Skeletal muscle cell (primary cell): ENCODE data around the gene COL4A1.

Experiments
- DNase-seq: peaks from one replicate; pipeline ENCODE4 v3.0.0-alpha.2; 2010; ENCODE audit warnings: low read depth
- H3K4me3 ChIP-seq: 2 replicates; pipeline ENCODE4 v1.5.1; 2011; ENCODE audit warnings: low read depth, mild to moderate bottlenecking, control low read depth, low read length, moderate library complexity

Gene COL4A1

DNA sequence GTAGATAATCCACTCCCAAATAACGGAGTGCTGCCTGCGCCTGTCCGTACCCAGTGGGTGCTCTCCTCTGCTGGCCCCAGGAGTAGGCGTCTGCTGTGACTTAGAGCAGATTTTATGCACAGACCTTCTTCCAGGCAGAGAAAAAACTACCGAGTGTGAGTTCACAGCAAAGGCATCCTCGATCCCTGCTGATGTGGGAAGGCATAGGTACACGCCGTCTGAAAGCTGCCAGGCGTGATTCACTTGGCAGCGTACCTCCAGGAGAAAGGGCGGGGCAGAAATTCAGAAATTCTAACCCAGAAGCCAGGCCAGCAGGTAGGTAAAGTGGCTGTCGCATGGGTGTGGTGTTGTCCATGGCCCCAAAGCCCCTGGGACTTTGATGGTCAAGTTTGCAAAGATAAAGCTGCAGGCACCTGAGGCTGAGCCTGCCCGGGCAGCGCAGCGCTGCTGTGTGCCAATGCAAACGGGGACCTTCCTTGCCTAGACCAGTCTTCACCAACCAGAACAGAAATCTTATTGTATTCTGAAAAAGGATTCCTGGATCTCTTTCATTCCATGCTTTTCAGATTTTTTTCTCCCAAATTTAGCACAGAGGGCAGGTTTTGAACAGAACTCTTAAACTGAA is 36.4 kb upstream of the COL4A1 start:
- no peak overlapping the region for H3K4me3 ChIP-seq

GRCh38 chr13:110342474-110342873 is 35.5 kb upstream of the COL4A1 start:
- no peak for DNase-seq
- no peak overlapping the region for H3K4me3 ChIP-seq

More for the DNA sequence above, 36.4 kb upstream of the COL4A1 start:
- no peak for DNase-seq

- H3K4me3 ChIP-seq = no peak overlapping the region
Observed at GRCh38 chr13:110341445-110342244, 34.7 kb upstream of the COL4A1 start.

DNA sequence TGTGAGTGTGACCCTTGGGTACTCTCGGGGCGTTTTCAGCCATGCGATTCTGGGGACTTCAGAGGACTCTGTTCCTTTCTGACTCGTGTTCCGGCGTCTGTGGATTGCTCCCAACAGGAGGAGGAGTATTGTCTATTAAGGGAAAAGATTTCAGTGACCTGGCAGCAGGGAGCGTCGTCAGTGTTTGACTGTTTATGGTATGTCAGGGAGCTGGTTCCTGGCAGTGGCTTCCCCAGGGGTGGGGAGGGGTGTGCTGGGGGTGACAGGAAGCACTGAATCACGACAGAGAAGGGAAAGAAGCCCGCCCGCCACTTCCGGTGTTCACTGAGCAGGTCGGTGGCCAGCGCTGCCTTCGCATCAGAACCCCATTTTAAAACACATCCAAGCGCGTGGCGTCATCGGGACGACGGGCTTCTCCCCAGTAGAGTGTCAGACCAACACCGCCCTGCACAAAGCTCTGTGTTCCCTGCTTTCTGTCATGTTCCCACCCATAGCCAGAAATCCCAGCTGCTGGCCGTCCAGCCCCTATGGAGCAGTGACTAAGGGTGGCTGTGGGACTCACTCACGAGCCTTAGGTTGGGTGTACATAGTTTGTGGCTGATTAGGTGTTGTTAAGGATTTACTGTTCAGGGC is 34.0 kb upstream of the COL4A1 start:
- DNase-seq = peak; percentile 44
- H3K4me3 ChIP-seq = no peak overlapping the region

More at GRCh38 chr13:110341445-110342244, 34.7 kb upstream of the COL4A1 start:
- no peak for DNase-seq

- no peak overlapping the region for H3K4me3 ChIP-seq
- no peak for DNase-seq
Observed at GRCh38 chr13:110339975-110340550, 33.1 kb upstream of the COL4A1 start.

DNA sequence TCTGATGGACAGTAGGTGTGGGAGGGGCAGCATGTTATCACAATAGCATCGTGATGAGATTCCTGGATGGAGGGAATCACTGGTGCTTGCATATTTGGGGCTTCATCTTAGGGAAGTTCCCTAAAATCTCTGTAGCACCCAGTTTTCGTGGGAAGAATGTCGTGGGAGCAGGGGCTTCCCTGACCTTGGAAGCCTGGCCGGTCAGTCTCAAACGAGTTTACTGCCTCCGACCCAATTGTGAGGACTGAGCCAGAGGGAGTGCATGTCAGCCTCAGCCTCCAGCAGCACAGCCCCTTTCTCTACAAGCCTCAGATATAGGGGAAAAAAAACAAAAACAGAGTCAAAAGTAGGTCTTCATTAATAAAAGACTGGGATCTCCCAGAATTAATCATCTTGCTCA is 32.3 kb upstream of the COL4A1 start:
- no peak overlapping the region for H3K4me3 ChIP-seq
- no peak for DNase-seq

- peak; percentile 50 for DNase-seq
Observed at GRCh38 chr13:110338441-110339101, 31.6 kb upstream of the COL4A1 start.

DNA sequence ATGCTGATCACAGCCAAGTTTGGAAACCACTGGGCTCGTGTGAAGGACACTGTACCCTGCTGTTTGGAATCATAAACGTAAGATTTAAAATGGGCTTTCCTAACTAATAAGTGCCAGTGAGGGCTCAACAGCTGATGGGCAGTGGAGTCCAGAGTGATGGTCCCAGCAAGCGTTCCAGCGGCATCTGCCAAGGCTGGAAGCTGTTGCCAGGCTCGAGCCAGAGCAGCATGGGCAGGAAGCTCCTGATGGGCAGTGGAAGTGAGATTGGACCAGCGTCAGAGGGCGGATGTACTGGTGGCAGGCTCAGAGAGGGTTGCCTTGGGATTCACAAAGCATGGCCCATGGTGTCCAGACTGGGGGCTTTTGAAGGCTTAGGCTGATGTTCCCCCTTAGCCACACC is 30.3 kb upstream of the COL4A1 start:
- DNase-seq = no peak
- no peak overlapping the region for H3K4me3 ChIP-seq

More at GRCh38 chr13:110338441-110339101, 31.6 kb upstream of the COL4A1 start:
- no peak overlapping the region for H3K4me3 ChIP-seq

DNA sequence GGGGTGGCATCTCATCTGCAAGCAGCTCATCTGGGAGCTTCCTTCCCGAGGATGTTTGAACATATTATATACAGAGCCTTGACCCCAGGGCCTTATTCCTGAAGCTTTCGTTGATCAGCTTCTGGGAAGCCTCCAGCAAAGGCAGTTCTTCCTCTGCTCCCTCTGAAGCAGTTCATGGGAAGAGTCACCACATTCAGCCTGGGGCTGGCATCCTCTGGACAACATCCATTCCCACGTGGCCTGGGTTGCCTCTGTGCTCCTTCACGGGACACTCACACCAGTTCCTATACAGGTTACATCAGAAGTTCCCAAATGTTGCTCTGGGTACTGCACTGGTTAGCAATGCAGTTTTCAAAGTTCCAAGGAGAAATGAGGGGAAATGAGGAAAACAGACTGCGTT is 29.7 kb upstream of the COL4A1 start:
- no peak for DNase-seq
- no peak overlapping the region for H3K4me3 ChIP-seq

GRCh38 chr13:110336108-110336507 is 29.2 kb upstream of the COL4A1 start:
- no peak overlapping the region for H3K4me3 ChIP-seq
- no peak for DNase-seq

- DNase-seq = no peak
- no peak overlapping the region for H3K4me3 ChIP-seq
Observed at GRCh38 chr13:110334841-110335490, 28.0 kb upstream of the COL4A1 start.

GRCh38 chr13:110334256-110334655 is 27.3 kb upstream of the COL4A1 start:
- no peak for DNase-seq
- no peak overlapping the region for H3K4me3 ChIP-seq

DNA sequence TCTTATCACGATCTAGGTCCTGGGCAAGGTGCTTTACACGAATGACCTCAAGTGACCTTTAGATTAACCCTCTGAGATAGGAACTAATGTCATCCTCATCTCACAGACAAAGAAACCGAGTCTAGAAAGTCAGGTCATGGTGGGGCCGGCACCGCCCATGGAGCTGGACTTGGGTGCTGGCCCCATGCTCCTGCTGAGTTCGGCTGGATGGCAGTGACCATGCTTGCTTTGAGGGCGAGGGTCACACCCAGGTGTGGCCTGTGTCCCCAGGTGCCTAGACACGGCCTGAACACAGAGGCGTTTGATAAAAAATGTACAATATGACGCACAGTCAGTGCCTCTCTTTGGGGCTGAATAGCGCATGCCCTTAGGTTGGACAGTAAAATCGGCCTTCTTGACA is 26.9 kb upstream of the COL4A1 start:
- no peak for DNase-seq
- H3K4me3 ChIP-seq = no peak overlapping the region

DNA sequence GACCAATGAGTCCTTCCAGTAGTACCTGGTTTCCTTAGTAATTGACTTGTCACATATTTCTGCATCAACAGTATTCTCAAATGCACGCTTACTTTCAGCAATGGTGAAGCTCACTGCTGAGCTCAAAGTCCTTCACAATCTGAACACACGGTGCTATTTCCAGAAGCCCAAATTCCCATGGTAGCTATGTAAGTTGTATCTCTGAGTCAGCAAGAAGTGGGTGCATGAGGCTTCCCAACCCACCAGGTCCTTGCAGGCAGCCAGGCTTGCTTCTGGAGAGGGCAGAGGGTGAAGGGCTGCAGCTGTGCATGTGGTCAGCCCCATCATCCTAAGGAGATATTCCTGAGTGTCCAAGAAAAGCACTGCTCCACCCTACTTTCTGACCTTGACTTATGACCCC is 25.8 kb upstream of the COL4A1 start:
- DNase-seq = no peak

GRCh38 chr13:110331362-110331761 is 24.4 kb upstream of the COL4A1 start:
- no peak for DNase-seq
- no peak overlapping the region for H3K4me3 ChIP-seq

More for the DNA sequence above, 25.8 kb upstream of the COL4A1 start:
- H3K4me3 ChIP-seq = no peak overlapping the region

DNA sequence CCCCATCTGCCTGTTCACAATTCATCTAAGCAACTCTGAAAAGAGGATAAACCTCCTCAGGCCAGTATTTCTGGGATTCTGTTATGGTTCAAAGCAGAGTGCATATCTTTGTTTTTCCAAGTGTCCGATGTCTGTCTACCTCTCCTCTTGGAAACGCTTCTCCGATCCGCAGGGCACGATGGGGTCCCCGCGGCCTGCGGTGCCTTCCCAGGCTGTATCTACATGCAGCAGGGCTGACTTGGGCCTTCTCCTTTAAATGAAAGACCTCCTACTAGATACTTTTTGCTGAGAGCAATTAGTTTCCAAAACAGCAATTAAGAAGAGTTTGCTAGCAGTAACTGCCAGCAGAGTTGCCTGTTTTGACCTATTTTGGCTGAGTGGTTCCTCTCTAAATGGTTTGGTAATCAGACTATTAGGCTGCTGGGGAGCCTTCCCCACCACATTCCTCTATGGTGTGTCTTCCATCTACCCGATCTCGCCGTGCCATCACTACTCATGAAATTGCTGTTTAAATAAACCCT is 23.6 kb upstream of the COL4A1 start:
- no peak for DNase-seq
- H3K4me3 ChIP-seq = no peak overlapping the region

- no peak overlapping the region for H3K4me3 ChIP-seq
- no peak for DNase-seq
Observed at GRCh38 chr13:110329798-110330461, 23.0 kb upstream of the COL4A1 start.

GRCh38 chr13:110329258-110329657 is 22.3 kb upstream of the COL4A1 start:
- H3K4me3 ChIP-seq = no peak overlapping the region
- DNase-seq = no peak
